Measurements from ENCODE around the gene RNF217. TPM values are rescaled to one million over a fixed set of nuclear protein-coding genes. Genes with fewer than 3 reads are reported as not detected.

The RNF217 gene
- total and polyA plus RNA-seq, 2 of the 13 experiments (the other 11 are each of a cell fraction or from before 2014, with no cell fraction given) = 2.2 to 2.4 TPM

GRCh38 chr6:124993327-124993726, 31.1 kb downstream of the RNF217 start:
- no peak overlapping the region for H3K27ac ChIP-seq (ENCODE audit: extremely low read length, insufficient read depth, low read length)
- DNase-seq (ENCODE audit: low spot score) = no peak
- ChIA-PET CTCF (ENCODE audit: low intra/inter-chr PET ratio, low total read pairs) (no interaction called here), POLR2A (no interaction called here)
- no peaks in the 10 kb centered on the region for H3K4me1 ChIP-seq (ENCODE audit: insufficient read depth, low read length)
- no peak for FAIRE-seq
- no peak for TF ChIP-seq ZMYM4 (CRISPR knock-in tag; IDR thresholded peaks at IDR 0.05)
- no peak for TF ChIP-seq ZNF644 (CRISPR knock-in tag; IDR thresholded peaks at IDR 0.05; ENCODE audit: low read depth)
- no peak for TF ChIP-seq HDAC2 (CRISPR knock-in tag; IDR thresholded peaks at IDR 0.05)
- TF ChIP-seq MTF1 (CRISPR knock-in tag; IDR thresholded peaks at IDR 0.05) = no peak
- no peak for TF ChIP-seq ZNF549 (CRISPR knock-in tag; IDR thresholded peaks at IDR 0.05)
- no peak for TF ChIP-seq STAT5B (CRISPR knock-in tag; IDR thresholded peaks at IDR 0.05)
- H2AFZ ChIP-seq (ENCODE audit: low read length) = no peak overlapping the region
- no peak for ATAC-seq
- no TSS peak for BruUV-seq (replicated peaks)
- in situ Hi-C loops (cut with HindIII; ENCODE audit: extremely low pct_ligation_motif_present, low pct_unique_long_range_greater_than_20kb) (no loop called here), intact Hi-C loops (cut with micrococcal nuclease; ENCODE audit: unreplicated experiment) (no loop called here)
- H3K27me3 ChIP-seq (ENCODE audit: control insufficient read depth in 1 of 2, insufficient read depth in 2 of 2, low read length in 2 of 2) = no peaks in the 10 kb centered on the region
- no peaks in the 10 kb centered on the region for H3K79me2 ChIP-seq (ENCODE audit: insufficient read depth, low read length)
- no peaks in the 10 kb centered on the region for H3K36me3 ChIP-seq (replicated peaks in 1 of 2; ENCODE audit: control insufficient read depth in 1 of 2, insufficient read depth in 2 of 2, low read length in 2 of 2)
- no peak overlapping the region for H3K4me2 ChIP-seq (ENCODE audit: low read depth, low read length)
- no peaks in the 10 kb centered on the region for H3K9me3 ChIP-seq (ENCODE audit: low read length)
- no peak overlapping the region for H3K4me3 ChIP-seq (replicated peaks in 1 of 3; ENCODE audit: insufficient read depth in 1 of 3, low read depth in 2 of 3, low read length in 3 of 3)
- 46% methylated on average over 6 of the region's 6 CpGs for WGBS (ENCODE audit: low lambda C conversion rate)
- H3K9ac ChIP-seq (ENCODE audit: insufficient read depth, low read depth, low read length) = no peak overlapping the region
- H4K20me1 ChIP-seq (ENCODE audit: insufficient read depth, low read length) = no peaks in the 10 kb centered on the region

- no peak for ATAC-seq
- H3K27ac ChIP-seq (ENCODE audit: extremely low read length, insufficient read depth, low read length) = no peak overlapping the region
- intact Hi-C loops (cut with micrococcal nuclease; ENCODE audit: unreplicated experiment) (no loop called here), in situ Hi-C loops (cut with HindIII; ENCODE audit: extremely low pct_ligation_motif_present, low pct_unique_long_range_greater_than_20kb) (no loop called here)
- 58% methylated on average over 3 of the region's 3 CpGs for WGBS (ENCODE audit: low lambda C conversion rate)
- POLR2A ChIA-PET = no interaction called here
- no peaks in the 10 kb centered on the region for H3K36me3 ChIP-seq (replicated peaks in 1 of 2; ENCODE audit: control insufficient read depth in 1 of 2, insufficient read depth in 2 of 2, low read length in 2 of 2)
- no peak overlapping the region for H2AFZ ChIP-seq (ENCODE audit: low read length)
- no peaks in the 10 kb centered on the region for H4K20me1 ChIP-seq (ENCODE audit: insufficient read depth, low read length)
- no peak for FAIRE-seq
- H3K4me1 ChIP-seq (ENCODE audit: insufficient read depth, low read length) = no peaks in the 10 kb centered on the region
- H3K9me3 ChIP-seq (ENCODE audit: low read length) = no peaks in the 10 kb centered on the region
- no TSS peak for BruUV-seq (replicated peaks)
- H3K79me2 ChIP-seq (ENCODE audit: insufficient read depth, low read length) = no peaks in the 10 kb centered on the region
- H3K4me2 ChIP-seq (ENCODE audit: low read depth, low read length) = no peak overlapping the region
- H3K4me3 ChIP-seq (replicated peaks in 1 of 3; ENCODE audit: insufficient read depth in 1 of 3, low read depth in 2 of 3, low read length in 3 of 3) = no peak overlapping the region
- CTCF ChIA-PET (ENCODE audit: low intra/inter-chr PET ratio, low total read pairs) = no interaction called here
- no peaks in the 10 kb centered on the region for H3K27me3 ChIP-seq (ENCODE audit: control insufficient read depth in 1 of 2, insufficient read depth in 2 of 2, low read length in 2 of 2)
- H3K9ac ChIP-seq (ENCODE audit: insufficient read depth, low read depth, low read length) = no peak overlapping the region
- DNase-seq (ENCODE audit: low spot score) = no peak
- no peak for TF ChIP-seq NCOA5 (CRISPR knock-in tag; IDR thresholded peaks at IDR 0.05)
- TF ChIP-seq HMG20B (CRISPR knock-in tag; conservative IDR thresholded peaks at IDR 0.05) = no peak
- TF ChIP-seq ZNF24 (IDR thresholded peaks at IDR 0.05) = no peak
- no peak for TF ChIP-seq CHCHD3 (CRISPR knock-in tag; IDR thresholded peaks at IDR 0.05)
- TF ChIP-seq ZNF615 (CRISPR knock-in tag; IDR thresholded peaks at IDR 0.05; ENCODE audit: borderline replicate concordance) = no peak
- no peak for TF ChIP-seq TBX2 (CRISPR knock-in tag; IDR thresholded peaks at IDR 0.05; ENCODE audit: borderline replicate concordance)
- TF ChIP-seq AKAP8 (CRISPR knock-in tag; IDR thresholded peaks at IDR 0.05) = no peak
- TF ChIP-seq LRRFIP1 (CRISPR knock-in tag; conservative IDR thresholded peaks at IDR 0.05) = no peak
- no peak for TF ChIP-seq NFE2 (CRISPR knock-in tag; IDR thresholded peaks at IDR 0.05)
- TF ChIP-seq ZNF143 (CRISPR knock-in tag; IDR thresholded peaks at IDR 0.05) = no peak
- no peak for TF ChIP-seq ZNF737 (CRISPR knock-in tag; IDR thresholded peaks at IDR 0.05; ENCODE audit: borderline replicate concordance)
- no peak for TF ChIP-seq MED8 (CRISPR knock-in tag; IDR thresholded peaks at IDR 0.05; ENCODE audit: insufficient replicate concordance)
- no peak for TF ChIP-seq NONO (IDR thresholded peaks at IDR 0.05)
- TF ChIP-seq NONO (CRISPR knock-in tag; conservative IDR thresholded peaks at IDR 0.05) = no peak
- no peak for TF ChIP-seq ATRX (CRISPR knock-in tag; IDR thresholded peaks at IDR 0.05; ENCODE audit: borderline replicate concordance)
These were observed 32.4 kb downstream of the RNF217 start for GRCh38 chr6:124994648-124995047.

Measured in HepG2 (cell line).